HG03135 (cell line): ENCODE data around the gene CARS1.

ENCODE experiments used
- ATAC-seq: cut with Tn5 transposase; IDR thresholded peaks from one replicate; pipeline ENCODE4 v1.9.1; 2021; ENCODE audit warnings: mild to moderate bottlenecking, moderate library complexity; ENCODE audit not compliant: unreplicated experiment

CARS1 gene

GRCh38 chr11:3041699-3042441, 15.4 kb downstream of the CARS1 start:
- ATAC-seq: no peak

GRCh38 chr11:3040881-3041280, 16.3 kb downstream of the CARS1 start:
- no peak for ATAC-seq

GRCh38 chr11:3037945-3038271, 19.3 kb downstream of the CARS1 start:
- ATAC-seq: no peak

GRCh38 chr11:3037040-3037944, 19.9 kb downstream of the CARS1 start:
- ATAC-seq: no peak

- ATAC-seq: no peak
These were observed 20.8 kb downstream of the CARS1 start for GRCh38 chr11:3036419-3036818.

- ATAC-seq: no peak
These were observed 21.9 kb downstream of the CARS1 start for GRCh38 chr11:3035333-3035732.

GRCh38 chr11:3030289-3031070, 26.7 kb downstream of the CARS1 start:
- no peak for ATAC-seq

GRCh38 chr11:3028813-3029212, 28.4 kb downstream of the CARS1 start:
- ATAC-seq: no peak

GRCh38 chr11:3026803-3027202, 30.4 kb downstream of the CARS1 start:
- no peak for ATAC-seq

GRCh38 chr11:3022982-3023381, 34.2 kb downstream of the CARS1 start:
- no peak for ATAC-seq

- ATAC-seq: peak; percentile 70
These were observed 34.8 kb downstream of the CARS1 start for GRCh38 chr11:3022300-3022967.

- ATAC-seq: no peak
These were observed 36.1 kb downstream of the CARS1 start for GRCh38 chr11:3021125-3021524.

- no peak for ATAC-seq
These were observed 37.2 kb downstream of the CARS1 start for GRCh38 chr11:3020011-3020410.

- no peak for ATAC-seq
These were observed 38.6 kb downstream of the CARS1 start for GRCh38 chr11:3018596-3018995.

- no peak for ATAC-seq
These were observed 40.4 kb downstream of the CARS1 start for GRCh38 chr11:3016861-3017260.

- ATAC-seq: no peak
These were observed 41.4 kb downstream of the CARS1 start for GRCh38 chr11:3015796-3016195.

GRCh38 chr11:3014943-3015342, 42.3 kb downstream of the CARS1 start:
- ATAC-seq: no peak

- ATAC-seq: no peak
These were observed 42.9 kb downstream of the CARS1 start for GRCh38 chr11:3014057-3014938.

GRCh38 chr11:3011891-3012885, 45.0 kb downstream of the CARS1 start:
- no peak for ATAC-seq
